Vagina (tissue), 2 donors: ENCODE data around the gene SEC22B.
"Not testable (repeated sequence)": the region's sequence is repeated elsewhere in the genome, so short reads cannot be mapped to it uniquely, and the experiment has no call there.

Experiments
- POLR2AphosphoS5 ChIP-seq, 2 donors: sonication (generic); formaldehyde crosslinking; IDR thresholded peaks; one replicate each; pipeline ENCODE4 v1.9.0; 2017; ENCODE audit warnings: antibody characterized with exemption in 2 of 2, mild to moderate bottlenecking in 2 of 2, low read depth in 1 of 2; ENCODE audit not compliant: insufficient read depth in 1 of 2
- TF ChIP-seq, protein P1 (sequence below), 3 experiments: fragments of 450-650 bp in 2 of 3; fragments of 200-600 bp in 1 of 3; sonication (generic) in 1 of 3; IDR thresholded peaks; one replicate each; pipeline ENCODE4 v1.5.1; 2017 to 2019; ENCODE audit warnings: antibody characterized with exemption in 3 of 3, mild to moderate bottlenecking in 2 of 3, moderate library complexity in 2 of 3

- TF ChIP-seq, protein P1, sequence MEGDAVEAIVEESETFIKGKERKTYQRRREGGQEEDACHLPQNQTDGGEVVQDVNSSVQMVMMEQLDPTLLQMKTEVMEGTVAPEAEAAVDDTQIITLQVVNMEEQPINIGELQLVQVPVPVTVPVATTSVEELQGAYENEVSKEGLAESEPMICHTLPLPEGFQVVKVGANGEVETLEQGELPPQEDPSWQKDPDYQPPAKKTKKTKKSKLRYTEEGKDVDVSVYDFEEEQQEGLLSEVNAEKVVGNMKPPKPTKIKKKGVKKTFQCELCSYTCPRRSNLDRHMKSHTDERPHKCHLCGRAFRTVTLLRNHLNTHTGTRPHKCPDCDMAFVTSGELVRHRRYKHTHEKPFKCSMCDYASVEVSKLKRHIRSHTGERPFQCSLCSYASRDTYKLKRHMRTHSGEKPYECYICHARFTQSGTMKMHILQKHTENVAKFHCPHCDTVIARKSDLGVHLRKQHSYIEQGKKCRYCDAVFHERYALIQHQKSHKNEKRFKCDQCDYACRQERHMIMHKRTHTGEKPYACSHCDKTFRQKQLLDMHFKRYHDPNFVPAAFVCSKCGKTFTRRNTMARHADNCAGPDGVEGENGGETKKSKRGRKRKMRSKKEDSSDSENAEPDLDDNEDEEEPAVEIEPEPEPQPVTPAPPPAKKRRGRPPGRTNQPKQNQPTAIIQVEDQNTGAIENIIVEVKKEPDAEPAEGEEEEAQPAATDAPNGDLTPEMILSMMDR (IDR thresholded peaks at IDR 0.05) = not testable (repeated sequence)
- not testable (repeated sequence) for TF ChIP-seq POLR2AphosphoS5 (IDR thresholded peaks at IDR 0.05; ENCODE audit: insufficient read depth in 1 of 2, low read depth in 1 of 2)
Observed at GRCh38 chr1:120112212-120112611, 64.1 kb downstream of the SEC22B start.
